Mammary epithelial cell (primary cell): ENCODE results near the gene GAP43.

Source experiments
- EZH2 ChIP-seq: IDR thresholded peaks from 2 replicates; pipeline ENCODE4 v1.6.1; 2012; ENCODE audit warnings: low read length, inconsistent platforms, borderline replicate concordance
- TF ChIP-seq, protein P1 (sequence below), 2 donors: IDR thresholded peaks in 1 of 2; conservative IDR thresholded peaks in 1 of 2; 2 replicates each; pipeline ENCODE4 v1.5.1; 2011 to 2012; ENCODE audit warnings: inconsistent platforms in 2 of 2, low read length in 2 of 2, mild to moderate bottlenecking in 2 of 2, control low read depth in 1 of 2, low read depth in 1 of 2; ENCODE audit not compliant: insufficient read depth in 1 of 2; ENCODE audit errors: extremely low read depth in 1 of 2

DNA sequence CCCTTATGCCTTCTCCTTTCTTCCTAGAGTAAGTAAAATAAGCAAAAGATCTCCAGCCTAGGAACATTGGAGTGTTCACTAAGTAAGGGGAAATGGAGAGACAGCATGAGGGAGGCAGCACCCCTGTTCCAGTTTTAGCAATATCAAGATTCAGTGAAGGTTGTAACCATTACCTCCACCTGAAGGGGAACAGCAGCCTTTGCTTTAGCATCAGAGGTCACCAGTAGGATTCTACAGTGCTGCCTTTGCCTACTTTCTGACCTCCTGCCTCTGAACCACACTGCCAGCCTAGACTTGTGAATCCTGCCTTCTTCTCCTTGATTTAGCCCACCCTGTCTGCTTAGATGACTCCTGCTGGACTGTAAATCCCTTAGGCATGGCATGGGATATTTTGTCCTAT lies 104.7 kb downstream of the GAP43 start:
- TF ChIP-seq, protein P1, sequence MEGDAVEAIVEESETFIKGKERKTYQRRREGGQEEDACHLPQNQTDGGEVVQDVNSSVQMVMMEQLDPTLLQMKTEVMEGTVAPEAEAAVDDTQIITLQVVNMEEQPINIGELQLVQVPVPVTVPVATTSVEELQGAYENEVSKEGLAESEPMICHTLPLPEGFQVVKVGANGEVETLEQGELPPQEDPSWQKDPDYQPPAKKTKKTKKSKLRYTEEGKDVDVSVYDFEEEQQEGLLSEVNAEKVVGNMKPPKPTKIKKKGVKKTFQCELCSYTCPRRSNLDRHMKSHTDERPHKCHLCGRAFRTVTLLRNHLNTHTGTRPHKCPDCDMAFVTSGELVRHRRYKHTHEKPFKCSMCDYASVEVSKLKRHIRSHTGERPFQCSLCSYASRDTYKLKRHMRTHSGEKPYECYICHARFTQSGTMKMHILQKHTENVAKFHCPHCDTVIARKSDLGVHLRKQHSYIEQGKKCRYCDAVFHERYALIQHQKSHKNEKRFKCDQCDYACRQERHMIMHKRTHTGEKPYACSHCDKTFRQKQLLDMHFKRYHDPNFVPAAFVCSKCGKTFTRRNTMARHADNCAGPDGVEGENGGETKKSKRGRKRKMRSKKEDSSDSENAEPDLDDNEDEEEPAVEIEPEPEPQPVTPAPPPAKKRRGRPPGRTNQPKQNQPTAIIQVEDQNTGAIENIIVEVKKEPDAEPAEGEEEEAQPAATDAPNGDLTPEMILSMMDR (conservative IDR thresholded peaks at IDR 0.05 in 1 of 2, IDR thresholded peaks at IDR 0.05 in 1 of 2; ENCODE audit: extremely low read depth in 1 of 2, insufficient read depth in 1 of 2, low read depth in 1 of 2, low read length in 2 of 2): no peak
- no peak for TF ChIP-seq EZH2
